Mesenteric fat pad (tissue), 1 donor: ENCODE data around the gene LDLRAP1. TPM values are rescaled to one million over a fixed set of nuclear protein-coding genes. Genes with fewer than 3 reads are reported as not detected.

Experiments used
- DNase-seq: peaks from one replicate; pipeline ENCODE4 v3.0.0-alpha.2; 2020; ENCODE audit warnings: low spot score
- long read RNA-seq: library from polyadenylated mRNA; unstranded; transcript quantifications from one replicate; pipeline ENCODE4 v2.0.0, GENCODE V29; 2020
- total RNA-seq: library from RNA; stranded (reverse); fragmentation: NEBNext Ultra II Directional; extraction: Animal tissue kit (Norgen Biotek cat#: 25700); gene quantifications from one replicate; pipeline ENCODE4 v1.2.1, GENCODE V29; 2021
- donor health status: DM: yes; HTN: yes; CAD: no.

The LDLRAP1 gene, protein sequence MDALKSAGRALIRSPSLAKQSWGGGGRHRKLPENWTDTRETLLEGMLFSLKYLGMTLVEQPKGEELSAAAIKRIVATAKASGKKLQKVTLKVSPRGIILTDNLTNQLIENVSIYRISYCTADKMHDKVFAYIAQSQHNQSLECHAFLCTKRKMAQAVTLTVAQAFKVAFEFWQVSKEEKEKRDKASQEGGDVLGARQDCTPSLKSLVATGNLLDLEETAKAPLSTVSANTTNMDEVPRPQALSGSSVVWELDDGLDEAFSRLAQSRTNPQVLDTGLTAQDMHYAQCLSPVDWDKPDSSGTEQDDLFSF
- total RNA-seq, result 27.6 TPM
- long read RNA-seq, transcript LDLRAP1-201 (9 exons, 2,940 nt), result major isoform, 65 of 168 reads
- long read RNA-seq, partial matches to known transcripts, result 81 of 168 reads
- long read RNA-seq, other reads (novel, unspliced or antisense), result 22 of 168 reads

DNA sequence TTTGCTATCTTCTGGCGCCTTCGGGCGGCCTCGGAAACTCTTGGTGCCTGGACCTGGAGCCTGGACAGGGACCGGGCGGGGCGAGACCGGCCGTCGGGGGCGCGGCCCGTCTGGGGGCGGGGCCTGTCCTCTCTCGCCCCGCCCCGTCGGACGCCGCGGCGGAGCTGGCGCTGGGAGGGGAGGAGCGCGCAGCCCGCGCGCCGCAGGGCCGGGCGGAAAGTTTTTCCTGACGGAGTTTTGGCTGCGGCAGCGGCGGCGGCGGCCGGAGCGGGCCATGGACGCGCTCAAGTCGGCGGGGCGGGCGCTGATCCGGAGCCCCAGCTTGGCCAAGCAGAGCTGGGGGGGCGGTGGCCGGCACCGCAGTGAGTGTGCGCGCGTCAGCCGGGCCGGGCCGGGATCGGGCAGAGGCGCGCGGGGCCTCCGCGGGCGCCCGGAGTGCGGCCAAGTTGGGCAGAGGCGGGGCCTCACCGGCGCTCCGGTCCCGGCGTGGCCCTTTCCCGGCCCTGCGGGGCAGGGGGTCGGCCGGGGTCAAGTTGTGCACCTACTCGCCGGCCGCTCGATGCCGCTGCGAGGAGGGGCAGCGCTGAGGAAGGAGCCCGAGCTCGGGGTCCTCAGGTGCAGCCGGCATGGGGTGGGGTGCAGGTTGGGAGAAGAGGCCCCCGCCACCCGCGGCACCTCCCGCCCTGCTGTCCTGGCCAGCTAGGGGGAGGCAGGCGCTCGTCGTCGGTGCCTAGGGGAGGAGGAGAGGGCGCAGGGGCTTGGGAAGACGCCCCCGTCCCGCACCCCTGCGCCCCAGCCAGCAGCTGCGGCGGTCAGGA is at the start of gene LDLRAP1:
Gene LDLRAP1, plus strand, starts transcription at position 182 of the 818 bp plus-strand sequence. Its CDS starts 93 bp downstream, at position 275.
- peak; percentile 93 for DNase-seq

DNA sequence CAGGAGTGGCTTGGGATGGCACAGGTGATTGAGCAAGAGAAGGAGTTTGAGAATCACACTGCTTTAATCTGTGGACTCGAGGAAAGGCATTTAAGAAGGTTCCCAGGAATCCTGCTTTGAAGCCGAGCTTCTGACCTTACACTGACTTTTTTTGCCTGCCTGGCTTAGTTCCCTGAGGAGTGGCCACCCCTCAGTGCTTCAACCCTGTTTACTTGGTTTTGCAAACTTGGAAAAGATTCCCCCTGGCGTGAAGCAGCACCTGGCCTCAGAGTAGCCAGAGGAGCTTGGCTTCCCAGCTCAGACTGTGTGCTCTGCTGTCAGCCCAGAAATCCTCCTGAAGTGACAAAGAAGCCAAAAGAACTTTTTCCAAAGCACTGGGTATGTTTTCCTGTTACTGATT is 48.5 kb upstream of the LDLRAP1 start:
- DNase-seq, result no peak

DNA sequence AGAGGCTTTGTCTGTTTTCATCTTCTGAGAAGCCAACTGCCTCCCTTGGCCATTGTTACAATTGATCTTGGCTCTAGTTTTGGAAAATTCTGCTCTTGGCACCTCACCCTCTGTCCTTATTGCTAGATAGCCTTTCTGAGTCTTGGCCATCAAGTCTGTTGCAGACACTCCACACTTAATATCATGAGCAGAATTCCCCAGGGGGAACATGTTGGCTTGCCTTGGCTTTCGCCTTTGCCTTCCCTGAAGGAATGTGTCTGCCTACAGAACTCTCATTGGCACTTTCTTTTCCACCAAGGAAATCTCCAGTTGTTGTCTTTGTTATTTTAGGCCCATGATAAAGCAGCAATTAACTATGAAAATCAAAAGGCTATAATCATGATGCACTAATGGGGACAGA is 42.7 kb upstream of the LDLRAP1 start:
- DNase-seq, result no peak

DNA sequence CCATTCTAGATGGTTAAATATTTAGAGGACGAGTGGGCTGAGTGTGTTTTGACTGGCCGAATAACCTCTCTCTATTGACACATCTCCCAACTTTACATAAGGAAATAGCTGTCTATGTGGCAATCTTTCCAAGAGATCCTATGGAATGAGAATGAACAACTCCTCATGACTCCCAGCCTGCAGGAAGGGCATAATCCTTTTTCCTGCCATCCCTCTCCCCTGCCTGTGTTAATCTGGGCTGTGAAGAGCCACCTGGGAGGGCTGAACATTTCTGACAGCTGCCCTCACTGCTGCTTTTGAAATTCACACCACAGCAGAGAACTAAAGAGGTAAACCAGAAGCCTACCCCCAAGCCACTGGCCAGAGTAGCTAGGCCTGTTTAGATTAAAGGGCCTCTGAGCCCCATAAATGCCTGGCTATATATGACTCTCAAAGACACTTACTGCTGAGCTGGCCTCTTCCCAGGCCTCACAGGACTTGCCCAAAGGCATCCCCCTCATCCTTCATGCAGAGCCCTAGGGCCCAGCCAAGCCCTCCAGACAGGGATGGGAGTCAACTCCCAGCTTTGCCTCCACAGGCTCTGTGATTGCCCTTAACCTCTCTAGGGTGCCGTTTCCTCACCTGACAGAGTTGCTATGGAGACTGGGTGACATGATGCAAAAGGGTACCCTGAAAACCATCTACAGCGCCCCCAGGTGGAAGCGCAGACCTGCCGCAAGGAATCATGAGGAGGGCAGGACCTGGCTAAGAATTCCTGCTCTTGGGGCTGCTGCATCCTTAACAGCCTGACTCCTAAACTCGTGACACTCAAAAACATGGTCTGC is 42.0 kb upstream of the LDLRAP1 start:
- peak; percentile 62 for DNase-seq

DNA sequence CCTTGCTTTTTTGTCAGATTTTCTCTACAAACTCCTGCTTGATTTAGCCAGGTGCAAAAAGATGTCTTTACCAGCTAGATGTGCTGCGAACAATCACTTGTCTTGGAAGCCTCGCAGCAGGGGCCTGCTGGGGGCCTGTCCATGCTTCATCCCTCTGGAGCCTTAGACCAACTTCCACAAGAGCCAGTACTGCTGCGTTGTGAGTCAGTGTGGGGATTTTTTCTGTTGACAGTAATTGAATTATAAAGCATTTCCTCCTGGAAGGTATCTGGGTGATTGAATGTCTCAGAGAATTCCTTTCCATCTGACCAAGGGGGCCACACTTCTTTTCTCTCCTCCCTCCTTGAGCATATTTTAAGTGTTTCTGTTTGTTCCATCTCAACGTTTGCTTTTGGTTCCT is 40.4 kb upstream of the LDLRAP1 start:
- peak; percentile 28 for DNase-seq

DNA sequence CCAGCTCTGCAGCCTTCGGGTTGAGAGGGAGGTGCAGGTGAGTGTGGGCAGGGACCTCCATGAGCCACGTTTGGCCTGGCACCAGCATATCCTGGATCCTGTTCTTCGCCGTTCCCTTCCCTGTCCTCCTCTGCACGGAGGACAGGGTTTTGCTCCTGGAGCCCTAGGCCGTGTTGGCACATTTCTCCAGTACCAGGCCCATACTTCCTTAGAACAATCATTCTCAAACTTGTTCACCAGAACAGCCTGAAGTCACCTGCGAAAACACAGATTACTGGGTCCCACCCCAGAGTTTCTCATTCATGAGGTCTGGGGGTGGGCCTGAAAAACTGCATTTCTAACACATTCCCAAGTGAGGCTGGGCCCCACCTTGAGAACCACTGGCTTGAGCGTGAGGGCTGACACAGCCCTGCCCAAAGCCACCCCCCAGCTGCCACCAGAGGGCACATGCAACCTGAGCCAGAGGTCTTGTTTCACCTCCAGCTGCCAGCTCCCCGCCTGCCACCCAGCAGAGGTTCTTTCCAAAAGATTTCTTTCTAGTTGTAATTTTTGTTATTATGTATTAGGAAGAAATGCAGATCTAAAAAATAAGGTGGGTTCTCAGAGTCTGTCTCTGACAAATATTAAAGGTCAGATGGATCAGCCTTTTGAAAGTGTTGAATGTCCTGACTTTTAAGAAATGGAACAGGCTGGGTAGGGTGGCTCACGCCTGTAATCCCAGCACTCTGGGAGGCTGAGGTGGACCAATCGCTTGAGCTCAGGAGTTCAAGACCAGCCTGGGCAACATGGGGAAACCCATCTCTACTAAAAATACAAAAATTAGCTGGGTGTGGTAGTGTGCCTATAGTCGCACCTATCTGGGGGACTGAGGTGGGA is 39.6 kb upstream of the LDLRAP1 start:
- DNase-seq, result peak; percentile 88

DNA sequence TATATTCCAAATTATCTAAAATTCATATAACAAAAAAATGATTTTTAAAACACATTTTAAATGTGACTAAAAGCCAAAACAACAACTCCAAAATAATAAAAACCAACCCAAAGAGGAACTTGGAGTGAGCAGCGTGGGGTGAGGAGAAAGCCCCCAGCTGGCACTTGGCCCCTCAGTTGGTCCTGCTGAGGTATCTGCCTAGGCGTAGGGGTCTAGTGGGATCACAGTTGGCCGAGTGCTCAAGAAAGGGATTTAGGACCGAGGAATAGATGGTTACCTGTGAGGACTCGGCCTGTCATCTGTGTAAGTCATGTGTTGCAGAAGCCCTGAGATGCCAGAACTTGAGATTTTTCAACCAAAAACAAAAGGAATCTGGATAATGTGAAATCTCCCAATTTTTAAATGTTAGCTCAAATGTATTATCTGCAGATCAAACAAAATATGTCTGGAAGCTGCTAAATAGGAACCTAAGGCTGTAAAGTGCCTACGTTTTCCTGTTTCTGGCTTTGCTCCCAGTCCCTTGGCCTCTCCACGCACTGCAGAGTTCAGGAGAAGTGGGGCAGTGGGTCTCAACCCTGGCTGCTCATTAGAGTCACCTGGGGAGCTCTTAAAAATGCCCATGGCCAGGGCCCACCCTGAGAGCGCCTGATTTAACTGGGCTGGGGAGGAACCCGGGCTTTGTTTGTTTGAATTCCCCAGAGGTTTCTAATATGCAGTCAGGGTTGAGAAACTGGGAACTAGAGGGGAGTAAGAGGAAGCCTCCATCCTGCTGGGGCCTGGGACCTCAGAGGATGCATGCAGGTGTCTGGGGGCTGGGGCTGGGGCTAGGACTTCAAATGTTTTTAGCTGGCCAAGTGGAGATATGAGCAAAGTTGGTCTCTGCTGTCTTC is 38.5 kb upstream of the LDLRAP1 start:
- DNase-seq, result peak; percentile 64

DNA sequence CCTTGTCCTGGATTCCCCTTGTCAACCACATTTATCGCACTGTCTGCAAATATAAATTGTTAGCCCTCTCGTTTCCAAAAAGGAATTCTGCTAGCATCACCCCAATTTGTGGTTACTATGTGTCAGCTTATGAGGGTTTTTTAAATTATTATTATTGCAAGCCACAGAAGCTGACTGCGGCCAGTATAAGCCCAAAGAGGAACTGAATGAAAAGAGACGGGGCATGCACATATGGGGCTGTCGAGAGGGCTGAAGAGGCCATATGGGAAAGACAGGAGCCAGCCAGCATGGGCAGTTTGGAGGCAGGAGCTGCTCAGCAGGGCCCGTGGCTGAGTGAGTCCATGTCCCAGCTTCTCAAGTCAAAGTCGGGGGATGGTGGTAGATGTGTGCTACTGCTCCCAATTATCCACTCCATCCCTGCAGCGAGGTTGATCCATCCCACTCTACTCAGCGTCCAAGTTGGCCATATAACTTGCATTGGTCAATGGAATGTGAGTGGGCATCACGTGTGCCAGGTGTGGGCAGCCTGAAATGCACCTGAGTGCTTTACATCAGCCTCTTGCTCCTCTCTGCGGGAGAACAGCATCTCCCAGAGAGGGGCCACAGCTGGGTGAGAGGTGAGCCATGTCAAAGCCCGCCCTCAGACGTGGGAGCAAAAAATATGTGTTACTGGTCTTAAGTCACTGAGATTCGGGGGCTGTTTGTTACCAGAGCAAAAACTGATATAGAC is 37.6 kb upstream of the LDLRAP1 start:
- peak; percentile 64 for DNase-seq

DNA sequence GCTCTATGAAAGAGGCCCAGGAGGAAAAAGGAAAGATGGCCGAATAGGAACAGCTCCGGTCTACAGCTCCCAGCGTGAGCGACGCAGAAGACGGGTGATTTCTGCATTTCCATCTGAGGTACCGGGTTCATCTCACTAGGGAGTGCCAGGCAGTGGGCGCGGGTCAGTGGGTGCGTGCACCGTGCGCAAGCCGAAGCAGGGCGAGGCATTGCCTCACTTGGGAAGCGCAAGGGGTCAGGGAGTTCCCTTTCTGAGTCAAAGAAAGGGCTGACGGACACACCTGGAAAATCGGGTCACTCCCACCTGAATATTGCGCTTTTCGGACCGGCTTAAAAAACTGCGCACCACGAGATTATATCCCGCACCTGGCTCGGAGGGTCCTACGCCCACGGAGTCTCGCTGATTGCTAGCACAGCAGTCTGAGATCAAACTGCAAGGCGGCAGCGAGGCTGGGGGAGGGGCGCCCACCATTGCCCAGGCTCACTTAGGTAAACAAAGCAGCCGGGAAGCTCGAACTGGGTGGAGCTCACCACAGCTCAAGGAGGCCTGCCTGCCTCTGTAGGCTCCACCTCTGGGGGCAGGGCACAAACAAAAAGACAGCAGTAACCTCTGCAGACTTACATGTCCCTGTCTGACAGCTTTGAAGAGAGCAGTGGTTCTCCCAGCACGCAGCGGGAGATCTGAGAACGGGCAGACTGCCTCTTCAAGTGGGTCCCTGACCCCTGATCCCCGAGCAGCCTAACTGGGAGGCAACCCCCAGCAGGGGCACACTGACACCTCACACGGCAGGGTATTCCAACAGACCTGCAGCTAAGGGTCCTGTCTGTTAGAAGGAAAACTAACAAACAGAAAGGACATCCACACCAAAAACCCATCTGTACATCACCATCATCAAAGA is 36.6 kb upstream of the LDLRAP1 start:
- DNase-seq, result peak; percentile 28

DNA sequence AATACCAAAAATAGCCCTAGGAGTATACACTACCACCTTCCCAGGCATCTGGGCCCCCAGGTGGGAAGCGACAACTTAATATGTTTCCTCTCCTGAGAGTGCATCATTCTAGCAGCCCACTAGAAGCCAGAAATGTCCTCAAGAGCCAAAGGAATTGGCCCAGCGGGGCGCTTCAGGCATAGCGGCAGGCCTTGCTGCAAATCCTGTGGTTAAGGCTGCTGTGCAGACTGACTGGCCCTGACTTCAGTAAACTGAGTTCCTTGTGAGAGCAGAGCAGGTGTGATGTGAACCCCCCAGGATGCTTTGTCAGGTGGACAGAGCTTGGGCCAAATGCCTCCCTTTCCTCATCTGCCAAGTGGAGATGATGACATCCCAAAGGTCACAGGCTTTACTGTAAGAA is 29.7 kb upstream of the LDLRAP1 start:
- peak; percentile 41 for DNase-seq

DNA sequence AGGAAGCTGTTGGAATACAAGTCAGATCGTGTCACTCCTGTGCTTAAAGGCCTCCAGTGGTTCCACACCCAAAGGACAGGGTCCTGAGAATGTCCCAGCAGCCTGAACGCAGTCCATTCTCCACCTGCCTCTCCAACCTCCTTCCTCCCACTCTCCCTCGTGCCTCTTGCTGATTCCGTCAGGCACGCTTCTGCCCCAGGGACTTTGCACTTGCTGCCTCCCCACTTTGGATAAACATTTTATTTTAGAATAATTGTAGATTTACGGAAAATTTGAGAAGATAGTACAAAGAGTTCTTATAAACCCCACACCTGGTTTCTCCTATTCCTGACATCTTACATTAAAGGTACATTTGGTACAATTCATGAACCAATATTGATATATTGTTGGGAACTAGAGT is 28.4 kb upstream of the LDLRAP1 start:
- DNase-seq, result no peak

DNA sequence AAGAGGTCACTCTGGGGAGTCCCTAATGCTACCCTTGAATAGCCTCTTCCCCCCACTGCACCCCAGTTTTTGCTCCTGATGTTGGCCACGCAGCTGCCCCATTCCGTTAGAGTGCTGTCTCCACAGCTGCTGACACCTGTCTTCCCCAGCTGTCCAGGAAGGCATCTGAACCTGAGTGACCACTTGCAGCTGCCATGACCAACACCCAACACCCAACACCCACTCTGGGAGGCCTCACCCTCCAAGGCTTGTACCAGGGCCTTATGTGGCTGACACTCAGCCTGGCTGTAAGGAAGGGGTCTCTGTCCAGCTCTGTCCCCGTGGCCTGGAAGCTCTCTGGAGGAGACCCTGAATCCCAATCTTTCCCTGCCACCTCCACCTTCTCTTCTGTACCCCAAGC is 26.7 kb upstream of the LDLRAP1 start:
- no peak for DNase-seq

DNA sequence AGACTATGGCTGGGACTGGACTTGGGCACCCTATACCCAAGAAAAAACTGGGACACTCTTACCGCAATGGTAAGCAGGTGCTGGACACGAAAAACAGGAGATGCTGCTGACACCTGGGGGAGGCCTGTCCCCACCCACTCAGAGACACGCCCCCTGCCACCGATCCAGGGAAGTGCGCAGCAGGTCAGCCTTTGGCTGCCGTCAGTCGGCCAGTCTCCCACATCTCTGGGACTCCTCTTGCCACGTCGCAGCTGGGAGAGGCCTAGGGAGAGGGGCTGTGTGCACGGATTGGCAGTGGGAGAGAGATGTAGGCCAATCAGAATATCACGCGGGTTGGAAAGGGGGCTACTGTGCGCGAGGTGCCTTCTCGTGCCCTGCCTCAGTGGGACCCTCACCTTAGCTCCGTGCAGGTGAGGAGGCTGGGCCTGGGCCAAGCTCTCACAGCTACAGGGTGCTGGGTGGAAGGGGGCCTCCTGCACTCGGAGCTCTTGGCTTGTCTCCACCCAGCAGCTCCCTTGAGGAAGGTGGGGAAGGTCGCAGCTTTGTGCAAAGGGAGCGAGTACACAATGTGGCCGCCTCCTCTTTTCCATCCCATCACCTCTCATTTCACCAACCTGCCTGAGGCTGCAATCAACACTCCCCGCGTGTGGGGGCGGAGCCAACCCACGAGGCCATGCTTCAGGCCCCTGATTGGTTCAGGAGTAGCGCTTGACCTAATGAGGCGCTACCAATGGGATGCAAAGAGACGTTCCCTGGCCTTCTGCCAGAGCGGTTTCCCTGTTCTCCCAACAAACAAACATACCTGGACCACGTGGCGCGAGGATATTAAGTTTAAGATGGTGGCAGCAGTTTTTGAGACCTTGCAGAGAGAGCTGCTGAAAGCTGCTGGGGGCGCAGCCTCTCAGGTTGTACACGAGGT is 25.7 kb upstream of the LDLRAP1 start:
- no peak for DNase-seq

DNA sequence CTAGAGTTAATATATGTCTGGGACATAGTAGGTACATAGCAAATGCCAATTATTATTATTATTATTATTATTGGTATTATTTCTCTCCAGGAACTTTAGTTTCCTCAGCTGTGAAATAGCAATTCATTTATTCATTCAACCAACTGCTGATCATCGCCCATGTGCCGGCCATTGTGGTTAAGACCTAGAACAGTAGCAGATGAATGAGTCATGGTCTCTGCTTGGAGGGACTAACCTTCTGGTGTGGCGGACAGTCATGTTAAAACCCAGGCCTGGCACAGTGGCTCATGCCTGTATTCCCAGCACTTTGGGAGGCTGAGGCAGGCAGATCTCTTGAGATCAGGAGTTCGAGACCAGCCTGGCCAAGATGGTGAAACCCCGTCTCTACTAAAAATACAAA is 23.8 kb upstream of the LDLRAP1 start:
- DNase-seq, result no peak

DNA sequence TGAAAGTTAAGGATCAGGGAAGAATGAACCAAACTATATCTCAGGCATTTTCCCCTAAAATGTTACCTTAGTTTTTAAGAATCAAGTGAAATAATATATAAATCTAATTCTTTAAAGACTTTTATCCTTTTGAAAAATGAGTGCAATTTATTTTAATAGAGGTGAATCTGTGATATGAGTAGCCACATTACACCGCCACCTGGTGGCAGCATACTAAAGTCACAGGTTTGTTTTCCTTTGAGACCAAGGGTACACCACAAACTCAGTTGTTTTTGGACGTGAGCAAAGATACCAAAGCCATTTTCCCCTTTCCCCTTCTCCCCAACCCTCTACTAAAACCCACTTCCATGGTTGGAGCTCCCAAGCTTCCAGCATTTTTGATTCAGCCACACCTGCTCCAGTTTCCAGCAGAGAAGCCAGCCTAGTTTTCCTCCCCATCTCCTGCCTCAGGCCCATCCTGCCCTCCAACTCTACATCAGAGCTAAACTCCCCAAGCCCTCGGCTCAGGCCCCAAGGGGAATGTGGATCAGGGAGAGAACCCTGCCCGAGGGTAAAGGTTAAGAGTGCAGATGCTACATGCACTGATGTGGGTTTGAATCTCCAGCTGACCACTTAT is 22.9 kb upstream of the LDLRAP1 start:
- no peak for DNase-seq

DNA sequence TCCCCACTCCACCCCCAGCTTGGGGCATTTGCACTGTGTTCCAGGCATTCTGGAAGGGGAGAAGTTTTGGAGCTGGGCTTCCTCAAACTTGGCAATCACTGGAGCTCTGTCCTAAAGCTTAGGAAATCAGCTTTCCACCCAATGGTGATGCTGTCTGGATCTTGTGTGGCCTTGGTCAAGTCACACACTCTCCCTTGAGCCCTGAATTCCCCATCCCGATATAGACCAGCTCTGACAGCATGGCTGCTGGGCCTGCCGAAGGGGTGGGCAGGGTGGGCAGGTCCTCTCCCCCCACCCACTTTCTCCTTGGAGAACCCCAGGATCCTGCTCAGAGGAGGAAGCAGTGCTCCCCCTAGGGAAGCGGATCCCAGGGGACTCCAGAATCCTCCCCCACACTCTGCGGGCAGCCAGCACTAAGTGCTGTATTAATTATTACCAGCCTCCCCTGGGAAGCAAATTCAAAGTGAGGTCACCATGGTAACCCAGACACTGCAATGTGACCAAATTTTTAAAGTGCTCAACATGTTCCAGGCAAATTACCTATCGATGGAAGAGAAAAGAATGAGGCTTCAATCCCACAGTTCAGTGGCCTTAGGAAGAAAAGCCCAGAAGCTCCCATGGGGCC is 21.3 kb upstream of the LDLRAP1 start:
- DNase-seq, result no peak
